Measurements from ENCODE around the gene GASK1B. TPM values are rescaled to one million over a fixed set of nuclear protein-coding genes. Genes with fewer than 3 reads are reported as not detected.

Gene GASK1B
- total RNA-seq, 1 donor from 2014 or later = 4.4 TPM

DNA sequence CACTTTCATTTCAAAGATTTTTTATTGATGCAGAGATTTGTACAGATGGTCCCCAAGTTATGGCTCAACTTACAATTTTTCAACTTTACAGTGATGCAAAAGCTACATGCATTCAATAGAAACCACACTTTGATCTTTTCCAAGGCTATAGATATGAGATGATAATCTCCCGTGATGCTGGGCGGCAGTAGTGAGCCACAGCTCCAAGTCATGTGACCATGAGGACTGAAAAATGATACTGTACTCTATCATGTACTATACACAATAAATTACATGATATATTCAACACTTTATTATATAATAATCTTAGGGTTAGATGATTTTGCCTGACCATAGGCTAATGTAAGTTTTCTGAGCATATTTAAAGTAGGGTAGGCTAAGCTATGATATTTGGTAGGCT lies 14.0 kb upstream of the GASK1B start:
- DNase-seq (ENCODE audit: low read depth) = no peak

DNA sequence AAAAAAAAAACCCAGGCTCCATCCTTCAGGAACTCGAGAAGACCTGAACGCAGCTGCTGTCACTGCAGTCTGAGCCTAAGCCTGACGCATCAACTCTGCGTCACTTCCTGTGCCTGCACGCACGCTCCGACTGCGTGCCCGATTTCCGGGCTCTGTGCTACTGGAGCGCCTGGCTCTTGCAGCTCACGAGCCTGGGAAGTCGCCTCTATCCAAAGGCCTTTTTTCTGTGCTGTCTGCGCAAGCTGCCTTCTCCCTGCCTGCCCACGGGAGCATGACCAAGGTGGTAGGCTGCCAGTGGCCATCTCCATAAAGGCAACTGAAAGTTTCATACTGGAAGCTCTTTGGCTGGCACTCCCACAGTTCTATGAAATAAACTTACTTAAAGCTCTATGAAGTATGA lies 9.9 kb upstream of the GASK1B start:
- DNase-seq (ENCODE audit: low read depth) = no peak

DNA sequence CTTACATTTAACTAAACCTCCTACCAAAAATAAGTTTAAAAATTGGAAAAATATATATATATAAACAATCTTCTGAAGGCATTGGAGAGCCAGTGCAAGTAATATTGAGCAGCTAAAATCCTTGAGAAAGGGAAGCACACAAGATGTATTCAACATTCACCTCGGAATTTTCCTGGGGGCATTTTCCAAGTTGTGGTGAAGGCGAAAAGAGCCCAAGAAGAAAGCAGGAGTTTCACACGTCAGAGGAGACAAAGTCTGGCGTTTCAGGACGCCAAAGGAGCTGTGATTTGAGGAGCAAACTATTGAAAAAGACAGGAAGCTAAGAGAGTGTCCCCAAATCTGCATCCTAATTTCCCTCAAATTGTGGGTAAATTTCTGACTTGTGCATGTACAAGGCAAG lies 9.1 kb upstream of the GASK1B start:
- DNase-seq (ENCODE audit: low read depth) = no peak

DNA sequence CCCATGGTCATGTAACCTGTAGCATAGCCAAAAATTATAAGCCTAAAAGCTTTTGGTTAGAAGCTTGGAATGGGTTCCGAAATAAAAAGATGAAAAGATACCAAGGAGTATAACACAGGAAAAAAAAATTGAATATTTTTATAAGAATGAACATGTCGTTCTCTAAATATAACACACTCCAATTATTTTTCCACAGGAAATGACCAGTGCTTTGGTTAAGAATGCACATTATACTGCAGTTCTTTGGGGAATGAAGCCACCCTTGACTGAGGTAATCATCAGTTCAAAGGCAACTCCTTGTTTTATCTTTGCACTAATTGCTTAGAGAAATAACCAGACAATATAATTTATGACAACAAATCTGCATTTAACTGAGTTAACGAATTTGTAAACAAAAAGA lies 6.6 kb upstream of the GASK1B start:
- DNase-seq (ENCODE audit: low read depth) = no peak

DNA sequence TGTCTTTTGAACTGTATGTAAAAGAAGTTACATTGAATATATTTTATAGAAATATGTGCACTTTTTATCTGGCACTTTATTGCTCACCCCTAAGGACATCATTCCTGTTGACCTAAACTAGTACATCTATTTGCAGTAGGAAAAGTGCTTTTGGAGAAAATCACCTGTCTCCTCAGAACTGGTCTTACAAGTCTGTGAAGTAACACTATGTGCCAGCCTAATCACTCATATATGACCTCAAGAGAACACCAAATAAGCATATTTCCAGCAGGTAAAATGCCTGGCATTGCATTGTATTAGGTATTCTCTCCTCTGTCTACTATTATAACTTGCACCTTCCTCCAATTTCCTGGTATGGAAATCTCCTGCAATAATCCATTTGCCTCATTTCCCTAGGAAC lies 4.0 kb upstream of the GASK1B start:
- DNase-seq (ENCODE audit: low read depth) = peak; percentile 12

- peak; percentile 43 for DNase-seq (ENCODE audit: low read depth)
These were observed 3.3 kb upstream of the GASK1B start for GRCh38 chr4:158176108-158176507.

DNA sequence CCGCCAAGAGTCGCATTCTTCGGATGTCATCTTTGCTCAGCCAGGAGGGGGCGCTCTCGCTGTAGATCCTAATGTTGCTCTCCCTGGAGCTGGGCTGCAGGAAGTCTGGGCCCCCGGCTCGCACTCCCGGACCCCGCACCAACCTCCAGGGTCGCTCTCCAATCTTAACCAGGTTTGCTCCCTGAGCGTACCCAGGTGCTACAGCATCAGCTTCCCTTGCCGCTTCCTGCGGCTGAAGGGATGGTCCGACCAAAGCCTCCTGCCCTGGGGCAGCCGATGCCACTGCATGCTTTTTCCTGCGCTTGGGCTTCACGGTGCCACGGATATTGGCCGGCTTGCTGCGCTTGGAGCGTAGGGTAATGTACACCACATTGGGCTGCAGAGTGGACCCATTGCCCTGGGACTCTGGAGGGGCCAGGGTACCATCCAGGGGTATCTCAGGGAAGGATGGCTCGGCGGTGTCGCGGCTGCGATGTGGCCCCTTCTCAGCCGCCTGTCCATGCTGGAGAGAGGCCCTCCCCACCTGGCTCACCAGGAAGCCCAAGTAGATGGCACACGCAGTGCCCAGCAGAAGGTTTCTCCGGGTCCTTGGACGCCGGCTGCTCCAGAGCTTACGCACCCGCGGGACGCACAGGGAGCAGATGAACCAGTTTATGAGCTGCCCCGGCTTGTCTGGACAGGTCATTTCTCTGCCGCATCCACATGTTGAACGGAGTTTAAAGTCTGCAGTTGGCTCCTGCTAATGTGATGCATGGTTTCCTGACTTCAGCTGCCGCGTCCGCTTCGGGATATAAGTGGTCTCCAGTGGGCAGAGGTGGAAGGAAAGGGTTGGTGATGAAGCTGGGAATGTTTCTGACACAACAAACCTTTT lies 1.9 kb downstream of the GASK1B start:
- no peak for DNase-seq (ENCODE audit: low read depth)

GRCh38 chr4:158169931-158170690 lies 2.7 kb downstream of the GASK1B start:
- peak; percentile 18 for DNase-seq (ENCODE audit: low read depth)

- no peak for DNase-seq (ENCODE audit: low read depth)
These were observed 3.3 kb downstream of the GASK1B start for GRCh38 chr4:158169506-158169905.

- no peak for DNase-seq (ENCODE audit: low read depth)
These were observed 4.2 kb downstream of the GASK1B start for GRCh38 chr4:158168606-158169005.

DNA sequence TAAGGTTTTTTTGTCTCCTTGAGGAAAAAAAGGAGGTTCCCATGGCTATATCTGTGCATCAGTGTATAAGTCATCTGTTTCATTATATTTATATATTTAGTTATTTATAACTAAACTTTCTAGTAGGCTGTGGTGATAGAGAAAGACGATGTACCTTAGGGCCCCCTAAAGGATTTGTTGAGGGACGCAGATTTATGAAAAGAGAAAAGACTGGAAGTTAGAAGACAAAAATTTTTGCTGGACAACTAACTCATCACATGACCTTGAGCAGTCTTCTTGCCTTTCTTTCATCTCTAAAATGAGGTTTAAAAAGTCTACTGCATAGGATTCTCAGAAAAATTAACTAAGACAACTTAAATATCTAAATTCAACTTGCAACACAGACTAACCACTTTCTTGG lies 6.1 kb downstream of the GASK1B start:
- no peak for DNase-seq (ENCODE audit: low read depth)

GRCh38 chr4:158164768-158165213 lies 8.0 kb downstream of the GASK1B start:
- DNase-seq (ENCODE audit: low read depth) = no peak

DNA sequence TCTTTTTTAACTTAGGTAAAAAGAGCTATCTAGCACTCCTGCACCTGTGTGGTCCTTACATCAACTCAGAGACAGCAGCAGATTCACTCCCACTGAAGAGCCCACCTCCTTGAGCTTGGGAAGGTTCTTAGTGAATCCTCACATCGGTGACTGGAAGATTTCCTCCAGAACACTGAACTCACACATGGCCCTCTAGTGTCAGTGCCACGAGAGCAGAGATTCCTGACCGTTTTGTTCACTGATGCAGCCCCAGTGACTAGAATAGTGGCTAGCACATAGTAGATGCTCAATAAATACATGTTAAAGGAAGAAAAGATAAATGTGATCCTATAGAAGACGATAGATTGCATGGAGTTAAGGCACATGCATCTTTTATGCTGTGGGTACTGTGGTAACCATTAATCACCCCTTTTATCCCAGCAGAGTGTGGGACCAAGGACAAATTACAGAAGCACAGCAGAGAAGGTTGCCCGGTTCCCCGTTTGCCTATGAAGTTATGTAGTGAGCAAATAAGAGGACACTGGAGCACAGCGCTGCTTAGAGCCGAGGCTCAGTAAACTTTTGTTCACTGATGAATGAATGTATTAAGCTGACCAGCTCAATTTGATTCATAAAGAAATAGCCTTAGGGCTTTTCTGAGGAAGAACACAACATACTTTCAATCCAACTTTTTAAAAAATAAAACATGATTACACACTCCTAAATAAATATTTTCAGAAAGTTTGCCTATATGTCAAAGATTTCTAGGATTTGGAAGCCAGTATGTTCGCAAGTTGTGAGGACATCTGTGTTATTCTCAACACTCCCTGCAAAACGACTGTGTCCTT lies 8.7 kb downstream of the GASK1B start:
- DNase-seq (ENCODE audit: low read depth) = no peak

DNA sequence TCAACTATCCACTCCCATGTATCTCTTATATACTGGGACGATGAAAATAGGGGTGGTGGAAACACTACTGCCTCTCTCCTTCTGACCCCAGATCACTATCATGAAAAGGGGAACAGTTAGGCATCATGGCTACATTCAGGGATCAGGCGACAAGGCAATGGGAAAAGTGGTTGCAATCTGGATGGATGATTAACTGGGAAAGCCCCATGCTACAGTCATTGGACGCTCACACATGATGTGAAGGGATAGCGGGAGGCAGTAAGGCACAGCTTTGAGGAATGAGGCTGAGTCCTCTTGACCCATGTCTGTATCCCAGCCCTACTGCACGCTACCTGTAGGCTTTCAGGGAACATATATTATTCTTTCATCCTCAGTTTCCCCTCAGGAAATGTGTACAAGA lies 10.2 kb downstream of the GASK1B start:
- peak; percentile 80 for DNase-seq (ENCODE audit: low read depth)

DNA sequence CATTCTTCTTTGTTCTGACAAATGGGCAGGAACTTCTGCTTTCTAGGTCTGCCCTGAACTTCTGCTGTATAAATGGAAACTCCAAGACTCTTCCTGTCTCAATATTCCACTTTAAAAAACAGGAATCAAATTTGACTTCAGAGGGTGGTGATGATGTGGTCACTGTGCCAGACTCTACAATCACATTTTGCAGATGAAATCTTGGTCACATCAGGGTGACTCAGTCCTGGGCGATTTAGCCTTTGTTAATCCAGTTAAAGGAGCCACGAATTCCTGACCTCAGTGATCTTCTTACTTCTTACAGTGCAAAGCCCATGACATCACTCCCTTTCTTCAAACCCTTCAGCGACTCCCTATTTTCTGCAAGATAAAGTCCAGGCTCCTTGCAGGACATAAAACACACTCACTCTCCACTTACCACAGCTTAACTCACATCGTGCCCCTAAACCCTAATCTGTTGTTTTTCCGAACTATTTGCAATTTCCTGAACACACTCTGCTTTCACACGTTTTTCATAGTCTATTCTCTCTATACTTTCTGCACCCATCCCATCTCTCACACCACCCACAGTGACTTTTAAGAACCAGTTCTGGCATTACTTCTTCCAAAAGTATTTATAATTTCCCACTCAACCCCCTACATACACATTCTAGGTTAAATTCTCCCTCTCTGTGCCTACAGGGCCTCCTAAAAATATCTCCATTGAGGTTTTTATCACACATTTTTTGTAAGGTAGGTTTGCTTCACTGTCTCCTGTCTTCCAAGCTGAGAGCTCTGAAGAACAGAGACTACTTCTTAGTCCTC lies 11.1 kb downstream of the GASK1B start:
- peak; percentile 94 for DNase-seq (ENCODE audit: low read depth)

GRCh38 chr4:158159718-158160094 lies 13.1 kb downstream of the GASK1B start:
- DNase-seq (ENCODE audit: low read depth) = peak; percentile 75

DNA sequence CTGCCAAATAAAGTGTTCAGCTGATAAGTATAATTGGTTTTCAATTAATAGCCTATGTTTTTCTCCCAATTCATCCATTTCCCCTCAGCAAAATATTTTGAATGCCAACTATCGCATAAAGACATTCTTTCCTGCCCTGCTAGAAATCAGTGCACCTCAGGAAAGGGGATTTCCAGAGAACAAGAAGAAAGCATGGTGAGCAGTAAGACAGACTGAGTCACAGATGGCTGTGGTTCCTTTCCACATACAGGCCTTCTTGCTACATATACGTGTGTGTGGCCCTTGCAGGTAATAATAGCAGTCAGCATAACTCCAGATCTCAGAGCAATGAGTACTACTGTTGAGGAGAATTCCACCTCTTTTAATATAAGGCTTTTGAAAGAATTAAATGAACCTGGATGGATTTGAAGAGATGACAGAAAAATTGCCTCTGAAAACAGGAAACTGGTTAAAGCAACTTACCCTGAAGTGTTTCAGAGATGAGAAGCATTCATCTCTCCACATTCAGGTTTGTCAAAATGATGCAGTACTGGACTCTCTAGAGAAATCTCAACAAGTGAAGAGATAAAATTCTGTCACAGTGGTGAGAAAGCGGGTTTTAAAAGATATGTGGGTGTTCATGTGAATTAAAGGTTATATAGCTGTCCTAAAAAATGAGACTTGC lies 13.6 kb downstream of the GASK1B start:
- DNase-seq (ENCODE audit: low read depth) = peak; percentile 97

DNA sequence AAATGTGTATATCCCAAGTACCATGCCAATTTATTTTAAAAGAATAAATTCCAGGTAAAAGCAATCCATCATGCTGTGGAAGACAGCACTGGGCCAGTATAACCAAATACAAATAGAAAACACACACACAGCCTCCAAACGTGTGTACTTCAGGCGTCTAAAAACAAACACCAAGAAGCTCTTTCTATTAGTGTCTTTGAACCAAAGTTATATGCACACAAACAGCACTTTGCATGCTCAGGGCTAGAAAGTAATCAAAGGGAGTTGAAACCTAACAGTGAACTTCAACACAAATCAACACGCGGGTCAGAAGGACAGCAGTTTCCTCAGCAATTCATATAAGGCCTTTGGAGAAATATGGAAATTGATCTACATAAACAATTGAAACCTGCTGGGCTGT lies 15.4 kb downstream of the GASK1B start:
- no peak for DNase-seq (ENCODE audit: low read depth)

DNA sequence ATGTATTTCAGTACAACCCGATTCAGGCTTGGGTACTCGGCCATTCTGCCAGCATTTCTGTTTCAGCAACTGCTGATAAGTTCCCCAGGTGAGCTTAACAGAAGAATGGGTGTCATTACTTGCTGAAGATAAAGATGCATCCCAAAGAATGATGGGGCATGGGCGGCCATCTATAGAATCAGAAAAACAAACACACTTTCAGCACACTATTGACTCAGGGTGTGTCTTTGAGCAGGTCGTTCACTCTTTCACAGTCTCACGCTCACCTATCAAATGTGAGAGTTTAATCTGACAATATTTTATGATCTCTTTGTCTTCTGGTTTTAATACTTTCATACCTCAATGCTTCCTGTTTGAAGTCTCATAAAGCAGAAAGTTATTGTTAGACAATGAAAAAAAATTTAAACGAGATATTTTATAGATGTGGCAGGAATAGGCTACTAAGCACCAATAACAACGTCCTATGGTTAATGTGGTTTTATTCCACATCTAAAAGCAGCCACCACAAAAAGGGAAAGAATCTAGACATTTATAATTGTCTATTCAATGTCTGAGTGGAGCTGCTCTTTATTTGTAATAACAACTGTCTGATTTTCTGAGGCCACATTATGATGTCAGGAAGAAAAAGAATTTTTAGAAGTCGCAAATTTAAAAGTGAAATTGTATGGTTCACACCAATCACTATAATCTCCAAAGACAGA lies 17.0 kb downstream of the GASK1B start:
- DNase-seq (ENCODE audit: low read depth) = no peak

DNA sequence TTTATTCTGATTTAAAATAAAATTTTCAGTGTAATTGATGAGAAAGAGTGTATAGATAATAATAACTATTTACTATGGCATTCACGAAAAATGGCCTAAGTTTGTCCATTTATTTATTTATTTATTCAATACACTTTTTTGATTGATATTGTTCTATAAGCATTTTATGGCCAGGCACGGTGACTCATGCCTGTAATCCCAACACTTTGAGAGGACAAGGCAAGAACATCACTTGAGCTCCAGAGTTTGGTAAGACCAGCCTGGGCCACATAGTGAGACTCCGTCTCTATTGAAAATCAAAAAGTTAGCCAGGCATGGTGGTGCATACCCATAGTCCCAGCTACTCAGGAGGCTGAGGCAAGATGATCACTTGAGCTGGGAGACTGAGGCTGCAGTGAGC lies 25.7 kb downstream of the GASK1B start:
- DNase-seq (ENCODE audit: low read depth) = no peak
